HG02763 (cell line): Measurements from ENCODE around the gene RBL1.
"Not testable (repeated sequence)": the region's sequence is repeated elsewhere in the genome, so short reads cannot be mapped to it uniquely, and the experiment has no call there.

Experiments used
- ATAC-seq: cut with Tn5 transposase; IDR thresholded peaks from one replicate; pipeline ENCODE4 v1.9.1; 2021; ENCODE audit warnings: mild to moderate bottlenecking, moderate library complexity; ENCODE audit not compliant: unreplicated experiment

RBL1 gene

DNA sequence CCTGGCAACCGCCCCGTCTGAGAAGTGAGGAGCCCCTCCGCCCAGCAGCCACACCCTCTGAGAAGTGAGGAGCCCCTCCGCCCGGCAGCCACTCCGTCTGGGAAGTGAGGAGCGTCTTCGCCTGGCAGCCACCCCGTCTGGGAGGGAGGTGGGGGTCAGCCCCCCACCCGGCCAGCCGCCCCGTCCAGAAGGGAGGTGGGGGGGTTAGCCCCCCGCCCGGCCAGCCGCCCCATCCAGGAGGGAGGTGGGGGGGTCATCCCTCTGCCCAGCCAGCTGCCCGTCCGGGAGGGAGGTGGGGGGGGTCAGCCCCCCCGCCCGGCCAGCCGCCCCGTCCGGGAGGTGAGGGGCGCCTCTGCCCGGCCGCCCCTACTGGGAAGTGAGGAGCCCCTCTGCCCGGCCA is 95.6 kb downstream of the RBL1 start:
- ATAC-seq, result not testable (repeated sequence)

DNA sequence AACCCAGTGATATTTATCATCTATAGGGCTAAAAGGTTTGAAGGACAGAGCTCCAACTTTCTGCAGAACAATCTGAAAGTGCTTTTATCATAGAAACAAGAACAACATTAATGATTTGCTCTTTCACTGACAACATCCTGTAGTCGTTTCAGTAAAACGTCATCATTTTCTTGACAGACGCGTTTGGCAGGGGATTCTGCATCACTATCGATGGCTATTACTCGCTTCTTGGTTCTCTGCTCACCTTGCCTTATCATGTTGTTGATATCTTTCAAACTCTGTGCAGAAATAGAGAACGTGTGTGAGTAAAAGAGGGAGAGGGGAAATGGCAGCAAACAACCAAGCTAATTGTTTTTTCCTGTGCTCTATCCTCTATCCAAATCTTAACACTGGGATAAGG is 97.1 kb downstream of the RBL1 start:
- no peak for ATAC-seq

DNA sequence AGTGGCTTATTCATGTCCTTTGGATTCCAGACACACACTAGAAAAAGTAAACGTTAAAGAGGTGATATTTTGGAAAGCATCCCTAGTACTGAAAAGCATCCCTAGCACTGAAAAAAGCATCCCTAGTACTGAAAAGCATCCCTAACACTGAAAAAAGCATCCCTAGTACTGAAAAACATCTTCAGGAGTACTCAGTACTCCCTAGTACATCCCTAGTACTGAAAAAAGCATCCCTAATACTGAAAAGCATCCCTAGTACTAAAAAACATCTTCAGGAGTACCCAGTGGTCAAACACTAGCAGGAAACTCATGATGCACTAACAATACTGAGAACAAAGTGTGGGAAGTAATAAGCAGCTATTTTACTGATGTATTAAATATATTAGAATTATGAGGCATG is 98.7 kb downstream of the RBL1 start:
- no peak for ATAC-seq

DNA sequence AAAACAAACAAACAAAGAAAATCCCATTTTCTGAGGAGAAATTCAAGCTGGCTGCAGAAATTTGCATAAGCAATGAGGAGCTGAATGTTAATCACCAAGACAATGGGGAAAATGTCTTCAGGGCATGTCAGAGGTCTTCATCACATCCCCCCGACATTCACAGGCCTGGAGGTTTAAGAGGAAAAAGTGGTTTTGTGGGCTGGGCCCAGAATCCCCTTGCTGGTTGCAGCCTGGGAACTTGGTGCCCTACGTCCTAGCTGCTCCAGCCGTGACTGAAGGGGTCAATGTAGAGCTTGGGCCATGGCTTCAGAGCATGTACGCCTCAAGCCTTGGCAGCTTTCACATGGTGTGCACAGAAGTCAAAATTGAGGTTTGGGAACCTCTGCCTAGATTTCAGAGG is 101.6 kb downstream of the RBL1 start:
- not testable (repeated sequence) for ATAC-seq

DNA sequence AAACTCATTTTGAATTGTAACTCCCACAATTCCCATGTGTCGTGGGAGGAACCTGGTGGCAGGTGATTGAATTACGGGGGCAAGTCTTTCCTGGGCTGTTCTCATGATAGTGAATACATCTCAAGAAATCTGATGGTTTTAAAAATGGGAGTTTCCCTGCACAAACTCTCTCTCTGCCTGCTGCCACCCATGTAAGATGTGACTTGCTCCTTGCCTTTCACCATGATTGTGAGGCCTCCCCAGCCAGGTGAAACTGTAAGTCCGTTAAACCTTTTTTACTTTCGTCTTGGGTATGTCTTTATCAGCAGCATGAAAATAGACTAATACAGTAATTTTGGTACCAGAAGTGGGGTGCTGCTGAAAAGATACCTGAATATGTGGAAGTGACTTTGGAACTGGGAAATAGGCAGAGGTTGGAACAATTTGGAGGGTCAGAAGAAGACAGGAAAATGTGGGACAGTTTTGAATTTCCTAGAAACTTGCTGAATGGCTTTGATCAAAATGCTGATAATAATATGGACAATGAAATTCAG is 102.9 kb downstream of the RBL1 start:
- no peak for ATAC-seq

DNA sequence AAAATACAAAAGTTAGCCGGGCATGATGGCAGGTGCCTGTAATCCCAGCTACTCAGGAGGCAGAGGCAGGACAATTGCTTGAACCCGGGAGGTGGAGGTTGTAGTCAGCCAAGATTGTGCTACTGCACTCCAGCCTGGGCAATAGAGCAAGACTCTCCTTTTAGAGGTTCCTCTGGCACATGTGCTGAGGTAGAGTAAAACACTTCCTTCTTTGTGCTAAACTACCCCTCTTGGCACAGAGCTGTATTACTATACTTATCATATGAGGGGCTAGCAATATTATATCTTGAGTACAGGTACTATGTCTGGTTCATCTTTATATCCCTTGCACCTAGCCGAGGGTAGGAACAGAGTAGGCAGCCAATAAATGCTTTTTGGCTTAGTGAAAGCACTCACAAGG is 104.1 kb downstream of the RBL1 start:
- no peak for ATAC-seq

DNA sequence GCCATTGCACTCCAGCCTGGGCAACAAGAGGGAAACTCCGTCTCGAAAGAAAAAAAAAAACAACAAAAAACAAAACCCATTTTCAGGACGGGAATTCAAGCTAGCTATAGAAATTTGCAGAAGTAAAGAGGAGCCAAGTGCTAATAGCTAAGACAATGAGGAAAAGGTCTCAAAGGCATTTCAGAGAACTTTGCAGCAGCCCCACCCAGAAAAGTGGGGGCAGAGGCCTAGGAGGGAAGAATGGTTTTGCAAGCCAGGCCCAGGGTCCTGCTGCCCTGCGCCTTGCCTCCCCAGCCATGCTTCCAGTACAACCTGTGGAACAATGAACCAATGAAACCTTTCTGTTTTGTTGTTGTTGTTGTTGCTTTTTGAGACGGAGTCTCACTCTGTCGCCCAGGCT is 106.0 kb downstream of the RBL1 start:
- no peak for ATAC-seq

DNA sequence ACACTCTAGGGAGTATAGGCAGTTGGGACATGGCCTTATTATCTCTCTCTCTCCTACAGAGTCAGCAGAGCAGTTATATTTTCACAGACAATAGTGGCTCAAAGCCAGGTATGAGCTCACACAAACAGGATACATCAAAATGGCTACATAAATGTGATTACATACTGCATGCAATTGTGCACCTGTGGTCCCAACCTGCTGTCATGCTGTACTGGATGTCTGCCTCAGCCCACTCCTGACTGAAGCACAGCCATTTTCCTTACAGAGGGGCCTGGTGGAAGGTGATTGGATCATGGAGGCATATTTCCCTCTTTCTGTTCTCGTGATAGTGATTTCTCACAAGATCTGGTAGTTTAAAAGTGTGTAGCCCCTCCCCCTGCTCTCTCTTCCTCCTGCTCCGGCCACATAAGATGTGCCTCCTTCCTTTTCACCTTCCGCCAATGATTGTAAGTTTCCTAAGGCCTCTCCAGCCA is 107.3 kb downstream of the RBL1 start:
- ATAC-seq, result no peak

DNA sequence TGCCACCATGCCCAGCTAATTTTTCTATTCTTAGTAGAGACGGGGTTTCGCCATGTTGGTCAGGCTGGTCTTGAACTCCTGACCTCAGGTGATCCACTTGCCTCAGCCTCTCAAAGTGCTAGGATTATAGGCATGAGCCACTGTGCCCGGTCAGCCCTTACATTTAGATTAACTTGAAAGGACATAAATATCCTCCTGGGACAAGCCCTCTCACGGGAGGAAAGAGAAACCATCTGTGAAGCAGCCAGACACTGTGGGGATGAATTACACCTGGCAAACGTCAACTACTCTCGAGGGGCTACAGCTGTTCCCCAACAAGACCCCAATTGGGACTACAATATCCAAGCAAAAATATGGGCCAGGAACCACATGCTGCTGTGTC is 111.5 kb downstream of the RBL1 start:
- no peak for ATAC-seq

DNA sequence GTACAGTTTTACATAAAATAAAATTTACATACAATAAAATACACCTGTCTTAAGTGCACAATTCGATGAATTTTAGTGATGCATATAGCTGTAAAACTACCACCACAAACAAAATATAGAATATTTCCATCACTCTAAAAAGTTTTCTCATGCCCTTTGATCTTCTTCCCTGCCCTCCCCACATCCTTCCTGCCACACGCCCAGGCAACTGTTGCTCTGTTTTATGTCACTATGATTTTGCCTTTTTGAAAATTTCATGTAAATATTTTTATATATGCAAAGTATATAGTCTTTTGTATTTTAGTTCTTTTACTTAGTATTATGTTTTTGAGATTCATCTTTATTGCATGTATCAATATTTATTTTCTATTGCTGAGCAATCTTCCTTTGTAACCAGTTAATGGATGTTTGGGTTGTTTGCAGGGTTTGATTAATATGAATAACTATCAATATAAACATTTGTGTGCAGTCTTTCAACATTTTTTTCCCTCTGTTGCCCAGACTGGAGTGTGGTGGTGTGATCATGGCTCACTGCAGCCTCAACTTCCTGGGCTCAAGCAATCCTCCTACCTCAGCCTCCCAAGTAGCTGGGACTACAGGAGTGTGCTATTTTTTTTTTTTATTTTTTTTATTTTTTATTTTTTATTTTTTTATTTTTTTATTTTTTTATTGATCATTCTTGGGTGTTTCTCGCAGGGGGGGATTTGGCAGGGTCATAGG is 120.5 kb downstream of the RBL1 start:
- no peak for ATAC-seq

DNA sequence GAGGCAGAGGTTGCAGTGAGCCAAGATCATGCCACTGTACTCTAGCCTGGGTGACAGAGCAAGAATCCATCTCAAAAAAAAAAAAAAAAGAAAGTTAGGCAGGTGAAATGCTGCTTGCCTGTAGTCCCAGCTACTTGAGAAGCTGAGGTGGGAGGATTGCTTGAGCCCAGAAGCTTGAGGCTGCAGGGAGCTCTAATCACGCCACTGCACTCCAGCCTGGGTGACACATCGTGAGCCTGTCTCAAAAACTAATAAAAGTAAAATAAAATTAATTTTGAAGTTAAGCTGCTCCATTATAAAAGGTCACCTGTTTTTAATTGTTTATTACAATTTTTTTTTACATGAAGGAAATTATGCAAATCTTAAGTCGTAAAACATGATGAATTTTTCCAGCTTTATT is 121.1 kb downstream of the RBL1 start:
- ATAC-seq, result no peak

DNA sequence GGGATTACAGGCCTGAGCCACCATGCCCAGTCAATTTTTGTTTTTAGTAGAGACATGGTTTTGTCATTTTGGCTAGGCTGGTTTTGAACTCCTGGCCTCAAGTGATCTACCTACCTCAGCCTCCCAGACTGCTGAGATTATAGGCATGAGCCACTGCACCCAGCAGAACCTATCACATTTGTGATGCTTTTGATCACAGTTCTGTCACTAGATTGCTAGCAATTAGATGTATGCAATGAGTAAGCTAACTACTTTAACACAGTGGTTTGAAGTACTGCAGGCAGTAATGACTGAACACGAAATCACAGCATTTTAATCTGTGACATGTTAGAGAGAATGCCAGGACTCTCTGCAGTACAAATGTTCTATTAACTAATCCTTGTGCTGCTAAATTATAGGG is 124.7 kb downstream of the RBL1 start:
- ATAC-seq, result no peak

DNA sequence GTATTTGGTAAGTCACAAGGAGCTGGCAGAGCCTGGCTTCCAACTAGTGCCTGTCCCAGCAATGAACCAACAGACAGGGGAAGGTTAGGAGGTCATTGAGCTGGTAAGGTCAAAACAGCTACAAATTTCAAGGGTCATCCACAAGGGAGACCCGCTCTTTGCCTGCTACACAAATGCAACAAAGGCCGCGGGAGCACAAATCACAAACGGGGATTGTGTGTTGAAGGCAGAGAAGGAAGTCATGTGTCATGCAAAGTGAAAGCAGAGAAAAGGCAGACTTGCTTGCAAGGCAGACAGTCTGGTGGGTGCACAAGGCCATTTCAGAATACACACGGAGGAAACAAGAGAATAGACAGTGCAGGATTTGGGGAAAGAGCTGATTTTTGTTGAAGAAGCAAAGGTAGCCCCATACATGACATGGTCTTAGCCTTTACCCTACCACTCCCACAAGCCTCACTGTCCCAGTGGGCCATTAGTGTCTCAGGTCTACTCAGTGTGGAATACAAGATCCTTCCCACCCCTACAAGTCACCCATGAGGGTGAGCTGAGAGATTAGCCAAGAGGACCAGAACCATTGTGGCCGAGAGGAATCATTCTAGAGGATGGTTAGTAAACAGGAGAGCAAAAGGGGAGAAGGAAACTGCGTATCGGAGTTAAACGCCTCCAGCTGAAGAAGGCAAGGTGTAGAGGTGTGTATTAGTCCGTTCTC is 126.2 kb downstream of the RBL1 start:
- ATAC-seq, result no peak

DNA sequence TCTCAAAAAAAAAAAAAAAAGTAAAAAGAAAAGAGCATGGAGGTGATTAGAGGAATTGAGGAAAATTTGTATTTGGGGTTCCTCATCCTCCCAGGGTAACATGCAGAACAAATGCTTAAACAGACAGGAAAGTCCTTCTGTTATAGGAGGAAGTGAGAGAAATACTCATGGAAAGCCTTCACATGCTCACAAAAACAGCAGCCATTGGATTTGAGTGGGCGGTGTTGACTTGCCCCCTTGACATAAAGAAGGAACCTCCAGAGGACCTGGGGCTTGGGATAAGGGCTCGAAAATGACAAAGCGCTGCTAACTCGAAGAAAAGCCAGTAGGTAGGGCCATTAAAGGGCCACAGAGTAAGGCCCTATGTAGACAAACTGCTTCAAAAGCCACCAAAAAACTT is 126.7 kb downstream of the RBL1 start:
- no peak for ATAC-seq

DNA sequence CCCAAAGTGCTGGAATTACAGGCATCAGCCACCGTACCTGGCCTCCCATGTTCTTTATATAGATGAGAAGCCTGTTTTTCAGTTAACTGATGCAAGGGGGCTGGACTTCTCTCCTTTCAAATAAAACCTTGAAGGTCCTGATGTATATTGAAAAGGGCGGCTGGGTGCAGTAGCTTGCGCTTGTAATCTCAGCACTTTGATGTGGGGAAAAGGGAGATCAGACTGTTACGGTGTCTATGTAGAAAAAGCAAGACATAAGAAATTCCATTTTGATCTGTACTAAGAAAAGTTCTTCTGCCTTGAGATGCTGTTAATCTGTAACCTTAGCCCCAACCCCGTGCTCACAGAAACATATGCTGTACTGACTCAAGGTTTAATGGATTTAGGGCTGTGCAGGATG is 128.2 kb downstream of the RBL1 start:
- ATAC-seq, result no peak

DNA sequence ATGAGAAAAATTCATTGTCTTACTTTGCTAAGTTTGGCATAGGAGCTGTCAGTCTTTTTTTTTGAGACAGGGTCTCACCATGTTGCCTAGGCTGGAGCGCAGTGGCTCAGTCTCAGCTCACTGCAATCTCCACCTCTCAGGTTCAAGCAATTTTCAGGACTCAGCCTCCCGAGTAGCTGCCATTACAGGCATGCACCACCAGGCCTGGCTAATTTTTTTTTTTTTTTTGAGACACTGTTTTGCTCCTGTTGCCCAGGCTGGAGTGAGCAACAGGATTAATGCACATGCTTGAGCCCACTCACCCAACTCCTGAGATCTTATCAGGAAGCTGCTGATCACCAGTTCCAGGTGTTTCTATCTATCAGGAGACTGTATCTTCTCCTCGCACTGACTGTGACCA is 128.8 kb downstream of the RBL1 start:
- ATAC-seq, result not testable (repeated sequence)

DNA sequence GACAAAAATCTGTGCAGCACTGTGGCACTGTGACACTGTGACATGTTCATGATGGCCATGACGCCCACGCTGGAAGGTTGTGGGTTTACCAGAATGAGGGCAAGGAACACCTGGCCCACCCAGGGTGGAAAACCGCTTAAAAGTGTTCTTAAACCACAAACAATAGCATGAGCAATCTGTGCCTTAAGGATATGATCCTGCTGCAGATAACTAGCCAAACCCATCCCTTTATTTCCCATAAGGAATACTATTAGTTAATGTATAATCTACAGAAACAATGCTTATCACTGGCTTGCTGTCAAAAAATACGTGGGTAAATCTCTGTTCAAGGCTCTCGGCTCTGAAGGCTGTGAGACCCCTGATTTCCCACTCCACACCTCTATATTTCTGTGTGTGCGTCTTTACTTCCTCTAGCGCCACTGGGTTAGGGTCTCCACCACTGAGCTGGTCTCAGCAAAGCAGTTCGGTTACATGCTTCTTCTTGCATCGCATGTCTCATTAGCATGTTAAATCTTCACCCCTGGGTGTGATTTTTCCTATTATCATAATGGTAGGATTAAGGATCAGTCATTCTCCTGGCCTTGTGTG is 133.3 kb downstream of the RBL1 start:
- ATAC-seq, result not testable (repeated sequence)

DNA sequence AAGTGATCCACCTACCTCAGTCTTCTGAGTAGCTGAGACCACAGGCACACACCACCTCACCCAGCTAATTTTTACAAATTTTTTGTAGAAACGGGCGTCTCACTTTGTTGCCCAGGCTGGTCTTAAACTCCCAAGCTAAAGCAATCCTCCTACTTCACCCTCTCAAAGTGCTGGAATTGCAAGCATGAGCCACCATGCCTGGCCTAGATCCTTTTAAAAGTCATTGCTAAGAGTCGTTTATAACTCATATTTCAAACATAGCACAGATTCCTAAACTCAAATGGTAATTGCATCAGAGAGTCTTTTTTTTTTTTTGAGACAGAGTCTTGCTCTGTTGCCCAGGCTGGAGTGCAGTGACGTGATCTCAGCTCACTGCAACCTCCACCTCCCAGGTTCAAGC is 136.6 kb downstream of the RBL1 start:
- ATAC-seq, result no peak

DNA sequence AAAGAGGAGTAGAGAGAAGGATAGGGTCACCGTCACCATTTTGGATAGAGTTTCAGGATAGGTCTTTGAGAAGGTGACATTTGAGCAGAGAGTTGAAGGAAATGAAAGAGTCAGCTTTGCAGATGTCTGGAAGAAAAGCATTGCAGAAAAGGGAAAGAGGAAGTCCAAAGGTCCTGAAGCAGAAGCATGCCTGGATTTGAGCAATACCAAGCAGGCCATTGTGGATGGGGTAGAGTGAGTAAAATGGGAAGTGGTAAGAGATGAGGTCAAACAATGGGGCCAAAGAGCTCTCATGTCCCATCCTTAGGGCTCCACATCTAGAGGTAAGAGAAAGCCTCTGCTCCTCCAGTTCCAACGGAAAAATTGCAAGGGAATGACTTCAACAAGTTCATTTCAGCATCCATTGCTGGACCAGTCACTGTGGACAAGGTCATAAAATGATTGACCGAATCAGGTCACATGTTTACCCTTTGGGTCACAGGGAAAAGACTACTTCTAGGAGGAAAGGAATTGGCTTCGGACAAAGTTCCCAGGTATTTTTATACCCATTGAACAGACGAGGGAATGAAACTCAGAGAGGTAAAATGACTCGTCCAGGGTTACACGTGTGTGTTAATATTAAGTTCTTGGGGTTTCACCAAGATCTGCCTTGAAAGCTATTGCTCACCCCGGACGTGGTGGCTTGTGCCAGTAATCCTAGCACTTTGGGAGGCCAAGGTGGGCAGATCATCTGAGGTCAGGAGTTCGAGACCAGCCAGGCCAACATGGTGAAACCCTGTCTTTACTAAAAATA is 137.7 kb downstream of the RBL1 start:
- no peak for ATAC-seq

DNA sequence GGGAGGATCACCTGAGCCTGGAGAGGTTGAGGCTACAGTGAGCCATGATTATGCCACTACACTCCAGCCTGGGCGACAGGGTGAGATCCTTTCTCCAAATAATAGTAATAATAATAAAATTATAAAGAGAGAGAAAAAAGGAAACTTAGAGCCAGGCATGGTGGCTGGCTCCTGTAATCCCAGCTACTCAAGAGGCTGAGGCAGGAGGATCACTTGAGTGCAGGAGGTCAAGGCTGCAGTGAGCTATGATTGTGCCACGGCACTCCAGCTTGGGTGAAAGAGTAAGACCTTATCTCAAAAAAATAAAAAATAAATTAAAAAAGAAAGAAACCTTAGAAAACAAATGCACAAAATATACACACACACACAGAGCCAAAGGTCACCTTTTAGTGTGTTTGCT is 139.1 kb downstream of the RBL1 start:
- ATAC-seq, result no peak

DNA sequence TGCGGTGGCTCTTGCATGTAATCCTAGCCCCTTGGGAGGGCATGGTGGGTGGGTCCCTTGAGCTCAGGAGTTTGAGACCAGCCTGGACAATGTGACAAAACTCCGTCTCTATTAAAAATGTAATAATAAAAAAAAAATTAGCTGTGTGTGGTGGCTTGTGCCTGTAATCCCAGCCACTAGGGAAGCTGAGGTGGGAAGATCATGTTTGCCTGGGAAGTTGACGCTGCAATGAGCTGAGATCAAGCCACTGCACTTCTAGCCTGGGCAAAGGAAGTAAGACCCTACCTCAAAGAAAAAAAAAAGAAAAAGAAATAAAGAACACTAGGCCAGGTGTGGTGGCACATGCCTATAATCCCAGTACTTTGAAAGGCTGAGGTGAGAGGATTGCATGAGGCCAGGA is 139.8 kb downstream of the RBL1 start:
- ATAC-seq, result no peak
